OCI-LY3 (cell line): ENCODE data around the gene CACNA1E.

Source experiments
- H2AFZ ChIP-seq: fragments of 200-600, 300-600 bp; shearing (Covaris generic); 2 replicates; pipeline ENCODE4 v1.6.0; 2014; ENCODE audit warnings: antibody characterized with exemption, low read depth, low read length
- H3K27ac ChIP-seq: fragments of 200-600, 300-600 bp; sonication (generic); 2 replicates; pipeline ENCODE4 v1.5.1; 2014; ENCODE audit warnings: mild to moderate bottlenecking, low read length, moderate library complexity, mixed read lengths
- H3K27me3 ChIP-seq: fragments of 200-600, 300-600 bp; sonication (generic); 2 replicates; pipeline ENCODE4 v1.6.1; 2014; ENCODE audit warnings: low read depth, low read length, mixed read lengths
- H3K36me3 ChIP-seq: fragments of 200-600, 300-600 bp; sonication (generic); replicated peaks from 2 replicates; pipeline ENCODE3; 2014; ENCODE audit warnings: low read depth, low read length, mixed read lengths
- H3K4me1 ChIP-seq: fragments of 300-600, 200-600 bp; sonication (generic); 2 replicates; pipeline ENCODE4 v1.6.1; 2014; ENCODE audit warnings: low read length, mixed read lengths
- H3K4me2 ChIP-seq: fragments of 200-600, 300-600 bp; sonication (generic); 2 replicates; pipeline ENCODE4 v1.6.1; 2014; ENCODE audit warnings: low read length, mixed read lengths
- H3K4me3 ChIP-seq: fragments of 300-600, 200-600 bp; sonication (generic); 2 replicates; pipeline ENCODE4 v1.5.1; 2014; ENCODE audit warnings: antibody characterized with exemption, mild to moderate bottlenecking, low read length, moderate library complexity
- H3K79me2 ChIP-seq: fragments of 300-600, 200-600 bp; shearing (Covaris generic); 2 replicates; pipeline ENCODE4 v1.6.1; 2014; ENCODE audit warnings: mild to moderate bottlenecking, low read length, mixed read lengths
- H3K9ac ChIP-seq: fragments of 300-600, 200-600 bp; shearing (Covaris generic); 2 replicates; pipeline ENCODE4 v1.6.0; 2014; ENCODE audit warnings: mild to moderate bottlenecking, low read length, moderate library complexity
- H3K9me3 ChIP-seq: fragments of 200-600, 300-600 bp; shearing (Covaris generic); 2 replicates; pipeline ENCODE4 v1.6.1; 2014; ENCODE audit warnings: low read length, mixed read lengths; ENCODE audit not compliant: insufficient read depth
- H4K20me1 ChIP-seq: fragments of 200-600, 300-600 bp; sonication (generic); 2 replicates; pipeline ENCODE4 v1.6.1; 2016; ENCODE audit warnings: low read length, mixed read lengths; ENCODE audit not compliant: insufficient read depth
- CTCF ChIP-seq: fragments of 200-600, 300-600 bp; sonication (generic); IDR thresholded peaks from 2 replicates; pipeline ENCODE4 v1.5.1; 2014; ENCODE audit warnings: antibody characterized with exemption, low read length, low read depth
- EZH2phosphoT487 ChIP-seq: fragments of 200-600 bp; shearing (Covaris generic); IDR thresholded peaks from 2 replicates; pipeline ENCODE4 v1.6.1; 2018; ENCODE audit warnings: antibody characterized with exemption, mixed run types, low read depth

The CACNA1E gene

GRCh38 chr1:181659321-181659957, 176.1 kb downstream of the CACNA1E start:
- H3K27ac ChIP-seq = no peak overlapping the region
- H3K4me2 ChIP-seq = no peak overlapping the region
- H3K36me3 ChIP-seq = no peaks in the 10 kb centered on the region
- no peaks in the 10 kb centered on the region for H3K9me3 ChIP-seq
- H3K79me2 ChIP-seq = no peaks in the 10 kb centered on the region
- H2AFZ ChIP-seq = no peak overlapping the region
- no peaks in the 10 kb centered on the region for H4K20me1 ChIP-seq
- TF ChIP-seq CTCF (no peak), EZH2phosphoT487 (no peak)
- no peak overlapping the region for H3K4me3 ChIP-seq
- no peaks in the 10 kb centered on the region for H3K4me1 ChIP-seq
- peaks cover 47% of the 10 kb centered on the region; the same call in 1 of the 2 replicates for H3K27me3 ChIP-seq
- H3K9ac ChIP-seq = no peak overlapping the region

- Histone ChIP-seq H3K4me3 (no peak overlapping the region), H3K9ac (no peak overlapping the region), H4K20me1 (no peaks in the 10 kb centered on the region), H3K27ac (no peak overlapping the region), H3K4me1 (no peaks in the 10 kb centered on the region), H3K27me3 (peaks cover 55% of the 10 kb centered on the region; the same call in 1 of the 2 replicates), H3K4me2 (no peak overlapping the region), H3K9me3 (no peaks in the 10 kb centered on the region), H2AFZ (no peak overlapping the region), H3K79me2 (no peaks in the 10 kb centered on the region), H3K36me3 (no peaks in the 10 kb centered on the region)
- no peak for TF ChIP-seq CTCF
- TF ChIP-seq EZH2phosphoT487 = no peak
Observed at GRCh38 chr1:181660621-181661020, 177.3 kb downstream of the CACNA1E start.

- TF ChIP-seq CTCF (no peak), EZH2phosphoT487 (no peak)
- Histone ChIP-seq H3K4me1 (no peaks in the 10 kb centered on the region), H3K36me3 (no peaks in the 10 kb centered on the region), H3K9ac (no peak overlapping the region), H3K27me3 (peaks cover 55% of the 10 kb centered on the region; the same call in 1 of the 2 replicates), H3K9me3 (no peaks in the 10 kb centered on the region), H3K79me2 (no peaks in the 10 kb centered on the region), H3K4me2 (no peak overlapping the region), H2AFZ (no peak overlapping the region), H4K20me1 (no peaks in the 10 kb centered on the region), H3K27ac (no peak overlapping the region), H3K4me3 (no peak overlapping the region)
Observed at GRCh38 chr1:181661569-181661968, 178.3 kb downstream of the CACNA1E start.

GRCh38 chr1:181662606-181663005, 179.3 kb downstream of the CACNA1E start:
- Histone ChIP-seq H3K9ac (no peak overlapping the region), H2AFZ (no peak overlapping the region), H4K20me1 (no peaks in the 10 kb centered on the region)

More at GRCh38 chr1:181662606-181663005, 179.3 kb downstream of the CACNA1E start:
- H3K9me3 ChIP-seq = no peaks in the 10 kb centered on the region
- H3K4me3 ChIP-seq = no peak overlapping the region
- no peak overlapping the region for H3K4me2 ChIP-seq
- no peaks in the 10 kb centered on the region for H3K4me1 ChIP-seq
- H3K27ac ChIP-seq = no peak overlapping the region
- peaks cover 58% of the 10 kb centered on the region for H3K27me3 ChIP-seq
- no peaks in the 10 kb centered on the region for H3K36me3 ChIP-seq
- TF ChIP-seq CTCF = no peak
- TF ChIP-seq EZH2phosphoT487 = no peak
- no peaks in the 10 kb centered on the region for H3K79me2 ChIP-seq
